ENCODE data around the gene MSL1.

Gene MSL1

GRCh38 chr17:40075201-40075941 lies 46.4 kb upstream of the MSL1 start:
- peak overlapping the region; percentile 36 for H3K4me3 ChIP-seq (ENCODE audit: low read length)
- H3K9me3 ChIP-seq (ENCODE audit: control insufficient read depth, insufficient read depth, low read length) = no peaks in the 10 kb centered on the region
- H3K27ac ChIP-seq (ENCODE audit: low read depth, low read length) = no peak overlapping the region
- no peaks in the 10 kb centered on the region for H4K20me1 ChIP-seq (ENCODE audit: control insufficient read depth, insufficient read depth, low read depth, low read length)
- no peaks in the 10 kb centered on the region for H3K27me3 ChIP-seq (ENCODE audit: control insufficient read depth, low read length)
- H3K36me3 ChIP-seq (ENCODE audit: control insufficient read depth, low read length) = no peaks in the 10 kb centered on the region
- peaks cover 25% of the 10 kb centered on the region for H3K4me1 ChIP-seq (ENCODE audit: control insufficient read depth, low read length)
- H3K79me2 ChIP-seq (ENCODE audit: control insufficient read depth, low read length) = no peaks in the 10 kb centered on the region
- no peaks in the 10 kb centered on the region for H3K9me2 ChIP-seq (replicated peaks; ENCODE audit: control insufficient read depth, low read length)
- TF ChIP-seq EZH2phosphoT487 (IDR thresholded peaks at IDR 0.05; ENCODE audit: borderline replicate concordance, low read length) (no peak), CTCF (IDR thresholded peaks at IDR 0.05; ENCODE audit: low read depth, low read length, poor library complexity, severe bottlenecking) (peak; percentile 99)
- H3F3A ChIP-seq (ENCODE audit: control insufficient read depth, insufficient read depth) = no peaks in the 10 kb centered on the region
- peak overlapping the region; percentile 57 for H3K4me2 ChIP-seq (ENCODE audit: low read length)

- peak overlapping the region; percentile 57 for H3K4me2 ChIP-seq (ENCODE audit: low read length)
- H3K27ac ChIP-seq (ENCODE audit: low read depth, low read length) = no peak overlapping the region
- H3K36me3 ChIP-seq (ENCODE audit: control insufficient read depth, low read length) = no peaks in the 10 kb centered on the region
- no peaks in the 10 kb centered on the region for H3K79me2 ChIP-seq (ENCODE audit: control insufficient read depth, low read length)
- H3F3A ChIP-seq (ENCODE audit: control insufficient read depth, insufficient read depth) = no peaks in the 10 kb centered on the region
- no peaks in the 10 kb centered on the region for H3K9me2 ChIP-seq (replicated peaks; ENCODE audit: control insufficient read depth, low read length)
- H3K4me1 ChIP-seq (ENCODE audit: control insufficient read depth, low read length) = peaks cover 18% of the 10 kb centered on the region
- H3K4me3 ChIP-seq (ENCODE audit: low read length) = no peak overlapping the region
- TF ChIP-seq CTCF (IDR thresholded peaks at IDR 0.05; ENCODE audit: low read depth, low read length, poor library complexity, severe bottlenecking) = no peak
- no peak for TF ChIP-seq EZH2phosphoT487 (IDR thresholded peaks at IDR 0.05; ENCODE audit: borderline replicate concordance, low read length)
- no peaks in the 10 kb centered on the region for H3K9me3 ChIP-seq (ENCODE audit: control insufficient read depth, insufficient read depth, low read length)
- H3K27me3 ChIP-seq (ENCODE audit: control insufficient read depth, low read length) = no peaks in the 10 kb centered on the region
- no peaks in the 10 kb centered on the region for H4K20me1 ChIP-seq (ENCODE audit: control insufficient read depth, insufficient read depth, low read depth, low read length)
Observed at GRCh38 chr17:40075942-40076498, 45.8 kb upstream of the MSL1 start.

GRCh38 chr17:40076591-40076990 lies 45.2 kb upstream of the MSL1 start:
- H3K4me2 ChIP-seq (ENCODE audit: low read length) = no peak overlapping the region
- H3K4me1 ChIP-seq (ENCODE audit: control insufficient read depth, low read length) = peaks cover 12% of the 10 kb centered on the region
- H3K79me2 ChIP-seq (ENCODE audit: control insufficient read depth, low read length) = no peaks in the 10 kb centered on the region
- no peaks in the 10 kb centered on the region for H4K20me1 ChIP-seq (ENCODE audit: control insufficient read depth, insufficient read depth, low read depth, low read length)
- H3K36me3 ChIP-seq (ENCODE audit: control insufficient read depth, low read length) = no peaks in the 10 kb centered on the region
- H3F3A ChIP-seq (ENCODE audit: control insufficient read depth, insufficient read depth) = no peaks in the 10 kb centered on the region
- H3K27ac ChIP-seq (ENCODE audit: low read depth, low read length) = no peak overlapping the region
- no peak overlapping the region for H3K4me3 ChIP-seq (ENCODE audit: low read length)
- H3K9me2 ChIP-seq (replicated peaks; ENCODE audit: control insufficient read depth, low read length) = no peaks in the 10 kb centered on the region
- no peaks in the 10 kb centered on the region for H3K27me3 ChIP-seq (ENCODE audit: control insufficient read depth, low read length)
- TF ChIP-seq CTCF (IDR thresholded peaks at IDR 0.05; ENCODE audit: low read depth, low read length, poor library complexity, severe bottlenecking) = no peak
- TF ChIP-seq EZH2phosphoT487 (IDR thresholded peaks at IDR 0.05; ENCODE audit: borderline replicate concordance, low read length) = no peak
- H3K9me3 ChIP-seq (ENCODE audit: control insufficient read depth, insufficient read depth, low read length) = no peaks in the 10 kb centered on the region

Data from DOHH2 (cell line).